Omental fat pad (tissue), 4 donors: ENCODE results near the gene ANKRD33B. TPM values are rescaled to one million over a fixed set of nuclear protein-coding genes. Genes with fewer than 3 reads are reported as not detected.
"Not testable (repeated sequence)": the region's sequence is repeated elsewhere in the genome, so short reads cannot be mapped to it uniquely, and the experiment has no call there.

Source experiments
- ATAC-seq: fragments of 150-250 bp; one replicate; pipeline ENCODE4 v1.9.1; 2016; ENCODE audit warnings: mild to moderate bottlenecking, moderate library complexity; ENCODE audit not compliant: low FRiP score
- DNase-seq: peaks from one replicate; pipeline ENCODE4 v3.0.0-alpha.2; 2019; ENCODE audit warnings: low spot score
- total RNA-seq, 4 donors: library from RNA; depleted of rRNA; stranded (reverse); fragments of >200 nt; gene quantifications; one replicate each; pipeline ENCODE4 v1.1.0, GENCODE V29; 2016
- TF ChIP-seq, protein P1 (sequence below), 3 donors: fragments of 450-650 bp; IDR thresholded peaks; one replicate each; pipeline ENCODE4 v1.5.1; 2016 to 2017; ENCODE audit warnings: antibody characterized with exemption in 3 of 3, mild to moderate bottlenecking in 3 of 3, moderate library complexity in 2 of 3

The ANKRD33B gene
- total RNA-seq, 4 donors from 2014 or later = 6.2 to 25.5 (median 8.1) TPM

DNA sequence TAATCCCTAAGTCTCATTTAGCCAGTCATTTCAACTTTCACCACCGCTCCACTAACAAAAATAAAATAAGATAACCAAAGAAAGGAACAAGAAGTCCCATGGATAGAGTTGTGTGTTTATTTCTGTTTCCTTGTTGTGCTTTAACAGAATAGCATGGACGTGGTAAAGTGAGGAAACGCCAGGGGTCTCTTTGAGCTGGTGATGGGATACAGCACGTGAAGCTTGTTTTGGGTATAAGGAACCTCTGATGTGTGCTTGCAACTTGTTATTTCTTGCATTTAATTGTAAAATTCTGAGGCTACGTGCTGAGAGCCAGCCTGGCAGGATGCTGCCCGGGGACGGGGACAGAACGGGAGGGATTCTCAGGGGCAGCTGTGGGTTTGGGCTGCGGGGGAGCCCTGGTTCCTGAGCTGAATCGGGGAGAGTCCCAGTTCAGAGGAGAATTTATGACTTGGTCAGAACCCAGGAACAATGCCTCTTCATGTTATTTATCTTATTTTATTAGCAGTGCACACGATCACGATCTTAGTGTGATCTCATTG is 63.4 kb downstream of the ANKRD33B start:
- TF ChIP-seq, protein P1, sequence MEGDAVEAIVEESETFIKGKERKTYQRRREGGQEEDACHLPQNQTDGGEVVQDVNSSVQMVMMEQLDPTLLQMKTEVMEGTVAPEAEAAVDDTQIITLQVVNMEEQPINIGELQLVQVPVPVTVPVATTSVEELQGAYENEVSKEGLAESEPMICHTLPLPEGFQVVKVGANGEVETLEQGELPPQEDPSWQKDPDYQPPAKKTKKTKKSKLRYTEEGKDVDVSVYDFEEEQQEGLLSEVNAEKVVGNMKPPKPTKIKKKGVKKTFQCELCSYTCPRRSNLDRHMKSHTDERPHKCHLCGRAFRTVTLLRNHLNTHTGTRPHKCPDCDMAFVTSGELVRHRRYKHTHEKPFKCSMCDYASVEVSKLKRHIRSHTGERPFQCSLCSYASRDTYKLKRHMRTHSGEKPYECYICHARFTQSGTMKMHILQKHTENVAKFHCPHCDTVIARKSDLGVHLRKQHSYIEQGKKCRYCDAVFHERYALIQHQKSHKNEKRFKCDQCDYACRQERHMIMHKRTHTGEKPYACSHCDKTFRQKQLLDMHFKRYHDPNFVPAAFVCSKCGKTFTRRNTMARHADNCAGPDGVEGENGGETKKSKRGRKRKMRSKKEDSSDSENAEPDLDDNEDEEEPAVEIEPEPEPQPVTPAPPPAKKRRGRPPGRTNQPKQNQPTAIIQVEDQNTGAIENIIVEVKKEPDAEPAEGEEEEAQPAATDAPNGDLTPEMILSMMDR (IDR thresholded peaks at IDR 0.05) = no peak
- DNase-seq = no peak
- no peak for ATAC-seq

DNA sequence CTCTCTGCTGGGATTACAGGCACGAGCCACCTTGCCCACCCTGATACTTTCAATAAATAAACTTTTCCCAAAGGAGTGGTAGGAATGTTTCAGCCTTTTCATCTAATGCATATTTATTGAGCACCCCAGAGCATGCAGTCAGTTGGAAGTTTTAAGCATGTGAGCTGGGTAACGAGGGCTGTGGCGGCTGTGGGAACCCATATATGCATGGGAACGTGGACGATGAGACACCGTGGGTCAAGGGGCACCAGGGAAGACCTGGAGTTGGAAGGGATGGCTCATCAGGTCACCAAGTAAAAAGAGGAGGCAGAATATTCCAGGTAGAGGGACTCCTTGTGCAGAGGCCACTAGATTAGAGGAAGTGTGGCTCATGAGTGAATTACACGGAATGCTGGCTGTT is 64.7 kb downstream of the ANKRD33B start:
- TF ChIP-seq, protein P1 (IDR thresholded peaks at IDR 0.05) = no peak
- ATAC-seq (no peak), DNase-seq (no peak)

DNA sequence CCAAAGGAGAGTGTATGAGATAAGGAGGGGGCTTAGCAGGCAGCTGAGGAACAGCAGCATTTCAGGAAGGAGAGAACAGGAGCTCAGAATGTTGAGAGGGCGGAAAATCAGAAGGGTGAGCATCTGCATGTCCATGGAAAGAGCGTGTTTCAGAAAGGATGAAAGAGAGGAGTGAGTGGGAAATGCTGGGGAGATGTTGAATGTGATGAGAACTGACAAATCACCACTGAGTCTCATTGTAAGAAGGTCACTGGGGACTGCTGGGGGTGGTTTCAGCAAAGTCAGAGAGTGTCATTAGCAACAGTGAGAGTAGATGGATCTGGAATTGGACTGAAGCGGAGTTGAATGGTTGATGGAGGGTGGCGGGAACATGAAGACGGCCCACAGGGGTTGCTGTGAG is 65.8 kb downstream of the ANKRD33B start:
- TF ChIP-seq, protein P1 (IDR thresholded peaks at IDR 0.05) = no peak
- ATAC-seq (no peak), DNase-seq (no peak)

DNA sequence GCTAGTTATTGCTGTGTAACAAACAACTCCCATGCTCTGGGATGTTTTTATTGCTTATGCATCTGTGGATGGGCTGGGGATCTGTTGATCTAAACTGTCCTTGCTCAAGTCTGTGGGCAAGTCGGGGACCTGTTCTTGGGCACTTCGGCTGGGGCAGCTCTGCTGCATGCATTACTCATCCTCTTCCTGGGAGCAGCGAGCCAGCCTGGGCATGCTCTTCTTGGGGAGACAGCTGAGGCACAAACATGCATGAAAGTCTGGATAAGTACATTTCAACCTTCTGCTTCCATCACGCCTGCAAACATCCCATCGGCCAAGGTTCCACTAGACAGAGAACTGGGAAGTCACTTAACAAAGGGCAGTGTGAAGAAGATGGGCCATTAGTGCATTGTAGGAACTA is 66.3 kb downstream of the ANKRD33B start:
- DNase-seq (no peak), ATAC-seq (no peak)
- TF ChIP-seq, protein P1 (IDR thresholded peaks at IDR 0.05) = no peak

DNA sequence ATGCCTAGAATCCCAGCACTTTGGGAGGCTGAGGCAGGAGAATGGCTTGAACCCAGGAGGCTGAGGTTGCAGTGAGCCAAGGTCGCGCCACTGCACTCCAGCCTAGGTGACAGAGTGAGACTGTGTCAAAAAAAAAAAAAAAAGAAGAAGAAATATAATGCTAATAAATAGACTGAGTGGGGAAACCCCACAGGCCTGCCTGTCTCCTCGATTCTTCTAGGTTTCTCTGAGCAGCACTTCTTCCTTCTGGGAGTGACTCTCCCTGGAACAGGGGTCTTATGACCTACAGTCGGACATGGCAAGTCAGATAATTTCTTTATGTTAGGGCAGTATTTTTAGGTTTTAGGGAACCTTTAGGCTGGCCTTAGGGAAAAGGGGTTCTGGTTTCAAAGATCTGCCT is 66.9 kb downstream of the ANKRD33B start:
- DNase-seq, ATAC-seq: not testable (repeated sequence)

DNA sequence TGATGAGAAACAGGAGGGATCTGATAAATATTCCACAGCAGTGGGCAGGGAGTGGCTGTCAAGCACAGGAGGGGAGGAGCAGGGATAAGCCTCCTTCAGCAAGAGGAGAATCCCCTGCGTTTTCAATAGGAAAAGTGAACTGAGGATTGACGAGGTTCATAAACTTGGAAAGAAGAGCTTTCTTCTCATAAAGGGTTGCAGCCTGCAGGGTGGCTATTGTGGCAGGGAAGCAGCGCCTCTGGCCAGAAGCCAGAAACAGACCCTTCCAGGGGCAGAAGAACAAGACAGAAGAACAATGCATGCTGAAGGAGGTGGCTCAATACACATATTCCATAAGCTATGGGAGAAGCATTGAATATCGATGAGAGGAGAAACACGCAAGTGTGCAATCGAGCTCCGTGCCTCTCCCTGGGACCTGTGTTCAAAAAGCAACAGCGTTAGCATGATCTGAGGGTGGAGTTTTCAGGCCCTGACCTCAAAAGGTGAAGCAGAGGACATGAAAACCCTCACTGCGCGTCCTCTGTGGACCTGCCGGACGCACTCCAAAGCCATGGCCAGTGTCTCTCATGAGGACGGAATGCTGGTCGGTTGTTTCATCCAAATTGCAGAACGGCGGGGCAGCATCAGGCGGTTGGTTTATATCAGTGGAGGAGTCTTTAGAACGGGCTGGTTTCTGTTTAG is 67.6 kb downstream of the ANKRD33B start:
- ATAC-seq = no peak
- TF ChIP-seq, protein P1 (IDR thresholded peaks at IDR 0.05) = no peak
- no peak for DNase-seq

DNA sequence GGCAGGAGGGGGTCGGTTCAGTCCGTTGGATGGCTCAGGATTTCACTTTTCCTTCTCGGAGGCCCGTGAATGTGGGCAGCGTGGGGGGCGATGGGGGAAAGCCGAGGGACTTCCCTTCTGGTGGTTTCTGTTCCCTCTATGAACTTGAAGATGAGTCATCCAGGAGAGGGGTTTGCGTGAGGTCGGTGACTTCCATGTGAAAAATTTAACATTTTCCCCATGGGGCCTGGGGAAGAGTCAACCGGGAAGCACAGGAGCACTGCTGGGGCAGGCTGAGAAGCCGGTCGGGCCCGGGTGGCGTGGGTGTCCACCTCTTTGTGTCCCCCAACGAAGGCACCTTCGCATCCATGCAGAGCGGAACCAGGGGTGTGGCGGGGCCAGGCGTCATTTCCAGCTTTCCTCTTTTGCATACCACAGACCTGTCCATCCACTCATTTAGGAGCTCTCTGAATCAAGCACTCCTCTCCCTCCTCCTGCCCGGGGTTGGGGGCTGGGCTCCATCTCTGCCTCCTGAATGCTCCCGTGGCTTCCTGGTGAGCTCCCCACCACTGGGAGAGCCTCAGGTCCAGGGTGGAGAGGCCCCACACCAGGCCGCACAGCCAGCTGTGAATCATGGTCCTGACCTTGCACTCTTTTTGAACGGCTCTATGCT is 68.4 kb downstream of the ANKRD33B start:
- TF ChIP-seq, protein P1 (IDR thresholded peaks at IDR 0.05) = no peak
- DNase-seq (no peak), ATAC-seq (no peak)
